OCI-LY3 (cell line): ENCODE results near the gene HIPK2.

Experiments
- CTCF ChIP-seq: fragments of 200-600, 300-600 bp; sonication (generic); IDR thresholded peaks from 2 replicates; pipeline ENCODE4 v1.5.1; 2014; ENCODE audit warnings: antibody characterized with exemption, low read length, low read depth
- EZH2phosphoT487 ChIP-seq: fragments of 200-600 bp; shearing (Covaris generic); IDR thresholded peaks from 2 replicates; pipeline ENCODE4 v1.6.1; 2018; ENCODE audit warnings: antibody characterized with exemption, mixed run types, low read depth

- TF ChIP-seq CTCF, result no peak
- no peak for TF ChIP-seq EZH2phosphoT487
These were observed 203.9 kb downstream of the HIPK2 start for GRCh38 chr7:139573871-139574270.
